Measurements from ENCODE around the gene DAGLA. TPM values are rescaled to one million over a fixed set of nuclear protein-coding genes. Genes with fewer than 3 reads are reported as not detected.

The DAGLA gene
- total and polyA plus RNA-seq, 2 of the 13 experiments (the other 11 are each of a cell fraction or from before 2014, with no cell fraction given), result 2.6 to 3.9 TPM

- in situ Hi-C loops (cut with HindIII; ENCODE audit: extremely low pct_ligation_motif_present, low pct_unique_long_range_greater_than_20kb), result no loop called here
- no TSS peak for BruUV-seq (replicated peaks)
- TF ChIP-seq CCDC6 (CRISPR knock-in tag; IDR thresholded peaks at IDR 0.05) (no peak), SIX1 (CRISPR knock-in tag; IDR thresholded peaks at IDR 0.05; ENCODE audit: borderline replicate concordance) (no peak), TCF7L2 (IDR thresholded peaks at IDR 0.05; ENCODE audit: low read depth, low read length) (no peak), PHF21A (CRISPR knock-in tag; IDR thresholded peaks at IDR 0.05) (no peak), NCOA1 (CRISPR knock-in tag; IDR thresholded peaks at IDR 0.05) (no peak), ZNF24 (IDR thresholded peaks at IDR 0.05) (no peak), ZZZ3 (CRISPR knock-in tag; IDR thresholded peaks at IDR 0.05; ENCODE audit: borderline replicate concordance) (no peak), FOXM1 (CRISPR knock-in tag; IDR thresholded peaks at IDR 0.05) (no peak), FOXJ3 (CRISPR knock-in tag; IDR thresholded peaks at IDR 0.05; ENCODE audit: borderline replicate concordance) (no peak), HES4 (CRISPR knock-in tag; IDR thresholded peaks at IDR 0.05; ENCODE audit: borderline replicate concordance) (no peak), KDM2A (CRISPR knock-in tag; IDR thresholded peaks at IDR 0.05; ENCODE audit: borderline replicate concordance, low read depth) (no peak), ZNF773 (CRISPR knock-in tag; IDR thresholded peaks at IDR 0.05; ENCODE audit: borderline replicate concordance) (no peak), GPN1 (CRISPR knock-in tag; IDR thresholded peaks at IDR 0.05; ENCODE audit: borderline replicate concordance) (no peak), DNMT1 (CRISPR knock-in tag; IDR thresholded peaks at IDR 0.05) (no peak), ZFAT (CRISPR knock-in tag; conservative IDR thresholded peaks at IDR 0.05) (no peak), MTA1 (CRISPR knock-in tag; IDR thresholded peaks at IDR 0.05; ENCODE audit: borderline replicate concordance) (no peak)
- TF ChIP-seq, protein P1, sequence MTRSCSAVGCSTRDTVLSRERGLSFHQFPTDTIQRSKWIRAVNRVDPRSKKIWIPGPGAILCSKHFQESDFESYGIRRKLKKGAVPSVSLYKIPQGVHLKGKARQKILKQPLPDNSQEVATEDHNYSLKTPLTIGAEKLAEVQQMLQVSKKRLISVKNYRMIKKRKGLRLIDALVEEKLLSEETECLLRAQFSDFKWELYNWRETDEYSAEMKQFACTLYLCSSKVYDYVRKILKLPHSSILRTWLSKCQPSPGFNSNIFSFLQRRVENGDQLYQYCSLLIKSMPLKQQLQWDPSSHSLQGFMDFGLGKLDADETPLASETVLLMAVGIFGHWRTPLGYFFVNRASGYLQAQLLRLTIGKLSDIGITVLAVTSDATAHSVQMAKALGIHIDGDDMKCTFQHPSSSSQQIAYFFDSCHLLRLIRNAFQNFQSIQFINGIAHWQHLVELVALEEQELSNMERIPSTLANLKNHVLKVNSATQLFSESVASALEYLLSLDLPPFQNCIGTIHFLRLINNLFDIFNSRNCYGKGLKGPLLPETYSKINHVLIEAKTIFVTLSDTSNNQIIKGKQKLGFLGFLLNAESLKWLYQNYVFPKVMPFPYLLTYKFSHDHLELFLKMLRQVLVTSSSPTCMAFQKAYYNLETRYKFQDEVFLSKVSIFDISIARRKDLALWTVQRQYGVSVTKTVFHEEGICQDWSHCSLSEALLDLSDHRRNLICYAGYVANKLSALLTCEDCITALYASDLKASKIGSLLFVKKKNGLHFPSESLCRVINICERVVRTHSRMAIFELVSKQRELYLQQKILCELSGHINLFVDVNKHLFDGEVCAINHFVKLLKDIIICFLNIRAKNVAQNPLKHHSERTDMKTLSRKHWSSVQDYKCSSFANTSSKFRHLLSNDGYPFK (CRISPR knock-in tag; IDR thresholded peaks at IDR 0.05; ENCODE audit: borderline replicate concordance), result no peak
- TF ChIP-seq, protein P2, sequence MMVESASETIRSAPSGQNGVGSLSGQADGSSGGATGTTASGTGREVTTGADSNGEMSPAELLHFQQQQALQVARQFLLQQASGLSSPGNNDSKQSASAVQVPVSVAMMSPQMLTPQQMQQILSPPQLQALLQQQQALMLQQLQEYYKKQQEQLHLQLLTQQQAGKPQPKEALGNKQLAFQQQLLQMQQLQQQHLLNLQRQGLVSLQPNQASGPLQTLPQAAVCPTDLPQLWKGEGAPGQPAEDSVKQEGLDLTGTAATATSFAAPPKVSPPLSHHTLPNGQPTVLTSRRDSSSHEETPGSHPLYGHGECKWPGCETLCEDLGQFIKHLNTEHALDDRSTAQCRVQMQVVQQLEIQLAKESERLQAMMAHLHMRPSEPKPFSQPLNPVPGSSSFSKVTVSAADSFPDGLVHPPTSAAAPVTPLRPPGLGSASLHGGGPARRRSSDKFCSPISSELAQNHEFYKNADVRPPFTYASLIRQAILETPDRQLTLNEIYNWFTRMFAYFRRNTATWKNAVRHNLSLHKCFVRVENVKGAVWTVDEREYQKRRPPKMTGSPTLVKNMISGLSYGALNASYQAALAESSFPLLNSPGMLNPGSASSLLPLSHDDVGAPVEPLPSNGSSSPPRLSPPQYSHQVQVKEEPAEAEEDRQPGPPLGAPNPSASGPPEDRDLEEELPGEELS (CRISPR knock-in tag; IDR thresholded peaks at IDR 0.05), result no peak
- no peaks in the 10 kb centered on the region for H3K9me3 ChIP-seq (ENCODE audit: low read length)
- WGBS (ENCODE audit: low lambda C conversion rate), result 95% methylated on average over 6 of the region's 9 CpGs
- no peak for DNase-seq (ENCODE audit: low spot score)
- peaks cover 2 to 15% of the 10 kb centered on the region in 2 experiments; a peak in 4 of 5 replicates for H3K36me3 ChIP-seq (replicated peaks in 1 of 2; ENCODE audit: control insufficient read depth in 1 of 2, insufficient read depth in 2 of 2, low read length in 2 of 2)
- H3K79me2 ChIP-seq (ENCODE audit: insufficient read depth, low read length), result peaks cover 5% of the 10 kb centered on the region
- H3K4me1 ChIP-seq (ENCODE audit: insufficient read depth, low read length), result peaks cover 19% of the 10 kb centered on the region
- H3K4me2 ChIP-seq (ENCODE audit: low read depth, low read length), result no peak overlapping the region
- H3K27ac ChIP-seq (ENCODE audit: extremely low read length, insufficient read depth, low read length), result no peak overlapping the region
- H3K9ac ChIP-seq (ENCODE audit: insufficient read depth, low read depth, low read length), result no peak overlapping the region
- ChIA-PET CTCF (ENCODE audit: low intra/inter-chr PET ratio, low total read pairs) (no interaction called here), POLR2A (no interaction called here)
- intact Hi-C loops (cut with micrococcal nuclease; ENCODE audit: unreplicated experiment), result no loop called here
- no peak overlapping the region for H3K4me3 ChIP-seq (replicated peaks in 1 of 3; ENCODE audit: insufficient read depth in 1 of 3, low read depth in 2 of 3, low read length in 3 of 3)
- no peak overlapping the region for H2AFZ ChIP-seq (ENCODE audit: low read length)
- H4K20me1 ChIP-seq (ENCODE audit: insufficient read depth, low read length), result no peaks in the 10 kb centered on the region
- ATAC-seq, result no peak
- no peak for FAIRE-seq
- H3K27me3 ChIP-seq (ENCODE audit: control insufficient read depth in 1 of 2, insufficient read depth in 2 of 2, low read length in 2 of 2), result no peaks in the 10 kb centered on the region
Measured at GRCh38 chr11:61718046-61718531, 37.9 kb downstream of the DAGLA start.
